HepG2 (cell line): Measurements from ENCODE around the gene GLYR1. TPM values are rescaled to one million over a fixed set of nuclear protein-coding genes. Genes with fewer than 3 reads are reported as not detected.

Source experiments
- ATAC-seq: fragments of 200-7000 bp; cut with Tn5 transposase; 3 replicates; pipeline ENCODE4 v1.9.1; 2020; ENCODE audit warnings: mild to moderate bottlenecking, moderate library complexity
- BruUV-seq: library from RNA; stranded (reverse); fragments of 400-500 nt; replicated peaks from 2 replicates; lab custom pipeline; 2021; lab: Mats Ljungman, UMichigan
- CTCF ChIA-PET: fragments of 300-600 bp; formaldehyde crosslinking; extraction: SDS; loops from one replicate; lab custom pipeline; 2021; ENCODE audit warnings: low total read pairs, inconsistent platforms, low intra/inter-chr PET ratio; lab: Yijun Ruan, JAX
- POLR2A ChIA-PET: fragments of 350-600 bp; sonication (Branson Sonifier 250); formaldehyde crosslinking; loops from one replicate; lab custom pipeline; 2020; ENCODE audit warnings: antibody characterized with exemption, inconsistent platforms; lab: Yijun Ruan, JAX
- DNase-seq: peaks from one replicate; pipeline ENCODE4 v3.0.0-alpha.2; 2015; ENCODE audit warnings: low spot score
- FAIRE-seq: peaks from 3 replicates; lab custom pipeline; 2011; peaks lifted over from hg19 to GRCh38; lab: Jason Lieb, UNC
- H2AFZ ChIP-seq: one replicate; pipeline ENCODE4 v1.6.1; 2011; ENCODE audit warnings: low read length, inconsistent platforms
- H3K27ac ChIP-seq: fragments of 300-600 bp; 3 replicates; pipeline ENCODE4 v1.8.0; 2011; ENCODE audit warnings: mixed run types, mild to moderate bottlenecking, mixed read lengths, low read length, inconsistent platforms; ENCODE audit not compliant: insufficient read depth; ENCODE audit errors: extremely low read length
- H3K27me3 ChIP-seq, 2 experiments: fragments of 200-600 bp in 1 of 2; 2 replicates in 1 of 2; 3 replicates in 1 of 2; pipeline versions ENCODE4 v1.6.0 to v1.8.0; 2011; ENCODE audit warnings: low read length in 2 of 2, mild to moderate bottlenecking in 2 of 2, moderate library complexity in 2 of 2, inconsistent platforms in 1 of 2; ENCODE audit not compliant: insufficient read depth in 2 of 2, control insufficient read depth in 1 of 2
- H3K36me3 ChIP-seq, 2 experiments: fragments of 200-600 bp in 1 of 2; replicated peaks in 1 of 2; 2 replicates in 1 of 2; 3 replicates in 1 of 2; pipeline versions ENCODE4 v1.5.1 to v1.8.0; 2011; ENCODE audit warnings: low read length in 2 of 2, inconsistent platforms in 1 of 2; ENCODE audit not compliant: insufficient read depth in 2 of 2, control insufficient read depth in 1 of 2
- H3K4me1 ChIP-seq: 2 replicates; pipeline ENCODE4 v1.5.1; 2012; ENCODE audit warnings: low read length, inconsistent platforms; ENCODE audit not compliant: insufficient read depth
- H3K4me2 ChIP-seq: 2 replicates; pipeline ENCODE4 v1.6.0; 2011; ENCODE audit warnings: low read depth, low read length, inconsistent platforms
- H3K4me3 ChIP-seq, 3 experiments: fragments of 200-600 bp in 1 of 3; sonication (generic), shearing (Covaris generic) in 1 of 3; replicated peaks in 1 of 3; 2 replicates each; pipeline ENCODE4 v1.5.1; 2011 to 2016; ENCODE audit warnings: low read length in 3 of 3, inconsistent platforms in 2 of 3, low read depth in 2 of 3, mild to moderate bottlenecking in 2 of 3, control low read depth in 1 of 3, mixed read lengths in 1 of 3; ENCODE audit not compliant: insufficient read depth in 1 of 3
- H3K79me2 ChIP-seq: one replicate; pipeline ENCODE4 v1.6.1; 2011; ENCODE audit warnings: low read length, inconsistent platforms; ENCODE audit not compliant: insufficient read depth
- H3K9ac ChIP-seq: 2 replicates; pipeline ENCODE4 v1.6.0; 2011; ENCODE audit warnings: mild to moderate bottlenecking, low read depth, low read length, inconsistent platforms; ENCODE audit not compliant: insufficient read depth
- H3K9me3 ChIP-seq: 2 replicates; pipeline ENCODE4 v1.5.1; 2012; ENCODE audit warnings: mild to moderate bottlenecking, low read length
- H4K20me1 ChIP-seq: 2 replicates; pipeline ENCODE4 v1.6.0; 2011; ENCODE audit warnings: inconsistent platforms, mild to moderate bottlenecking, low read length, moderate library complexity; ENCODE audit not compliant: insufficient read depth
- AGO2 ChIP-seq: fragments of 200-400 bp; formaldehyde crosslinking; optimal IDR thresholded peaks from 2 replicates; pipeline ENCODE3; 2017; ENCODE audit warnings: mild to moderate bottlenecking, low read depth, low read length, moderate library complexity
- ARNT2 ChIP-seq: sonication (generic); formaldehyde crosslinking; IDR thresholded peaks from 2 replicates; pipeline ENCODE4 v1.8.0; 2022; ENCODE audit warnings: mild to moderate bottlenecking, low read depth, missing genetic modification reagents, moderate library complexity
- CHD4 ChIP-seq: fragments of 200-600 bp; sonication (generic); IDR thresholded peaks from 2 replicates; pipeline ENCODE4 v1.7.0; 2017; ENCODE audit warnings: mild to moderate bottlenecking, low read length, borderline replicate concordance
- HNRNPH1 ChIP-seq: fragments of 200-400 bp; formaldehyde crosslinking; optimal IDR thresholded peaks from 2 replicates; pipeline ENCODE3; 2017; ENCODE audit warnings: mild to moderate bottlenecking, low read depth, low read length
- HNRNPK ChIP-seq: fragments of 200-400 bp; formaldehyde crosslinking; IDR thresholded peaks from 2 replicates; pipeline ENCODE4 v1.6.1; 2018; ENCODE audit warnings: low read length, low read depth, moderate library complexity, mild to moderate bottlenecking; ENCODE audit not compliant: poor library complexity, severe bottlenecking
- MXD4 ChIP-seq: IDR thresholded peaks from 2 replicates; pipeline ENCODE4 v1.6.1; 2016; ENCODE audit warnings: mild to moderate bottlenecking, missing biosample characterization, missing genetic modification reagents
- POLR2A ChIP-seq, 2 experiments: IDR thresholded peaks; 2 replicates each; pipeline ENCODE4 v1.6.1; 2011; ENCODE audit warnings: low read depth in 2 of 2, low read length in 2 of 2, mild to moderate bottlenecking in 1 of 2, moderate library complexity in 1 of 2; ENCODE audit not compliant: insufficient read depth in 1 of 2
- SP140L ChIP-seq: sonication (generic); formaldehyde crosslinking; IDR thresholded peaks from 2 replicates; pipeline ENCODE4 v1.4.0; 2020; ENCODE audit warnings: missing genetic modification reagents, borderline replicate concordance
- ZNF24 ChIP-seq: fragments of 450-650 bp; IDR thresholded peaks from 2 replicates; pipeline ENCODE4 v1.6.1; 2017; ENCODE audit warnings: antibody characterized with exemption, mild to moderate bottlenecking
- ZNF383 ChIP-seq: sonication (generic); formaldehyde crosslinking; IDR thresholded peaks from 2 replicates; pipeline ENCODE4 v1.4.0; 2020; ENCODE audit warnings: missing genetic modification reagents, mild to moderate bottlenecking, borderline replicate concordance
- WGBS: methylation state at CpG from one replicate; pipeline ENCODE4 v1.1.6; 2017; ENCODE audit warnings: low lambda C conversion rate; 5-methylcytosine and 5-hydroxymethylcytosine counted together
- in situ Hi-C: cut with HindIII; loops from 2 replicates; pipeline ENCODE4 v1.10.0; 2017; ENCODE audit warnings: low pct_unique_long_range_greater_than_20kb; ENCODE audit not compliant: extremely low pct_ligation_motif_present
- intact Hi-C: fragments of 100-400 bp; cut with micrococcal nuclease; formaldehyde crosslinking; loops from one replicate; pipeline ENCODE4 v1.10.0; 2022; ENCODE audit not compliant: unreplicated experiment
- polyA plus RNA-seq, 8 experiments: library from polyadenylated mRNA; depleted of rRNA in 3 of 8; stranded (reverse) in 7 of 8; unstranded in 1 of 8; fragments of >200 nt; fragmentation: Illumina TruSeq in 4 of 8; extraction: Trizol in 4 of 8; gene quantifications; 2 replicates each; pipeline versions ENCODE4 v1.2.1 to v1.2.3, GENCODE V29; 2011 to 2016; ENCODE audit warnings: low read depth in 4 of 8, missing spikeins in 1 of 8, mixed read lengths in 1 of 8; ENCODE audit not compliant: insufficient read depth in 1 of 8
- total RNA-seq, 5 experiments: library from RNA; depleted of rRNA; stranded (reverse); fragments of >200 nt; fragmentation: Illumina TruSeq; extraction: Trizol; gene quantifications; 2 replicates each; pipeline ENCODE4 v1.2.3, GENCODE V29; 2016; ENCODE audit warnings: low read depth in 1 of 5
- TF ChIP-seq, protein P1 (sequence below): sonication (generic); formaldehyde crosslinking; IDR thresholded peaks from 2 replicates; pipeline ENCODE4 v1.5.1; 2020; ENCODE audit warnings: mild to moderate bottlenecking, missing genetic modification reagents, moderate library complexity

GLYR1 gene
- total and polyA plus RNA-seq, 2 of the 13 experiments (the other 11 are each of a cell fraction or from before 2014, with no cell fraction given) = 28.3 to 48.7 TPM

DNA sequence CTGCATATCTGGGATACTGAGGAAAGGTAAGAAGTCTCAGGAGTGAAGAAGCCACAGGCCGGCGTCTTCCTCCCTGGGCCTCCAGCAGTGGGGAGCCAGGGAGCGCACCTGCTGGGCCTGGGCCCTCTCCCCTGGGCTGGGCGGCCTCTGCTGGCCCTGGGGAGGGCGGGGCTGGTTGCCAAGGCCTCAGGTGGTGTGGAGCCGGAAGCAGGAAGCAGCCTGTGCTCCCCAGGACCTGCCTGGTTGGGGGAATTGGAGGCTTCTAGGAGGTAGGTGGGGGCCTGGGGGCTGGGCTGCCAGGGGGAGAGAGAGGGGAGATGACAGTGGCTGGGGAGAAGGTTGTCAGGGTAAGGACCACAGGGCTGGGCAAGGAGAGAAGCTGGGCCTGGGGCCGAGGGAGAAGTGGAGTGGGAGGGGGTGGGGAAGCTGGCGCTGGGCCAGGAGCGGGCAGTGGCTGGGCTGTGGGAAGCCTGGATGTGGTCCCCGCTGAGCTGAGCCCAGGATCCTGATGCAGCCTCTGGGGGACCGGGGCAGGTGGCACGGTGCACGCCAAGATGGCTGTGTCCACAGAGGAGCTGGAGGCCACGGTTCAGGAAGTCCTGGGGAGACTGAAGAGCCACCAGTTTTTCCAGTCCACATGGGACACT, 51.8 kb downstream of the GLYR1 start, which contains the start of gene SMIM22:
Gene SMIM22 (plus strand): TSS at position 189 of the 647 bp plus-strand sequence. CDS start 366 bp downstream, at position 555.
- ChIA-PET POLR2A (interaction anchor here (1.4 kb wide), 1 partner anchor 7 kb away, joined by 3 read pairs; the partner anchor contains the start of gene ROGDI), CTCF (no interaction called here)
- Histone ChIP-seq H3K9me3 (no peaks in the 10 kb centered on the region), H3K4me3 (no peak within 1 kb of the TSS), H2AFZ (no peak within 1 kb of the TSS), H3K4me1 (peaks cover 25% of the 10 kb centered on the region), H3K79me2 (no peaks in the 10 kb centered on the region), H3K9ac (no peak within 1 kb of the TSS), H3K27me3 (no peaks in the 10 kb centered on the region; a peak in 1 of 5 replicates)
- BruUV-seq = no TSS peak
- in situ Hi-C loops = no loop called here
- ATAC-seq (no peak), DNase-seq (no peak), FAIRE-seq (no peak)
- intact Hi-C loops = no loop called here
- TF ChIP-seq HNRNPH1 (no peak), CHD4 (no peak), ARNT2 (CRISPR knock-in tag) (no peak), MXD4 (no peak), HNRNPK (peak; percentile 27), ZNF383 (no peak), ZNF24 (no peak), AGO2 (peak; percentile 3), POLR2A (IDR thresholded peaks at IDR 0.05; ENCODE audit: insufficient read depth in 1 of 2, low read depth in 2 of 2, low read length in 2 of 2) (0 out of 4 replicates have a peak, but pooled peaks of 1 of the 2 experiments have one; percentile 5), SP140L (CRISPR knock-in tag) (no peak)
- TF ChIP-seq, protein P1, sequence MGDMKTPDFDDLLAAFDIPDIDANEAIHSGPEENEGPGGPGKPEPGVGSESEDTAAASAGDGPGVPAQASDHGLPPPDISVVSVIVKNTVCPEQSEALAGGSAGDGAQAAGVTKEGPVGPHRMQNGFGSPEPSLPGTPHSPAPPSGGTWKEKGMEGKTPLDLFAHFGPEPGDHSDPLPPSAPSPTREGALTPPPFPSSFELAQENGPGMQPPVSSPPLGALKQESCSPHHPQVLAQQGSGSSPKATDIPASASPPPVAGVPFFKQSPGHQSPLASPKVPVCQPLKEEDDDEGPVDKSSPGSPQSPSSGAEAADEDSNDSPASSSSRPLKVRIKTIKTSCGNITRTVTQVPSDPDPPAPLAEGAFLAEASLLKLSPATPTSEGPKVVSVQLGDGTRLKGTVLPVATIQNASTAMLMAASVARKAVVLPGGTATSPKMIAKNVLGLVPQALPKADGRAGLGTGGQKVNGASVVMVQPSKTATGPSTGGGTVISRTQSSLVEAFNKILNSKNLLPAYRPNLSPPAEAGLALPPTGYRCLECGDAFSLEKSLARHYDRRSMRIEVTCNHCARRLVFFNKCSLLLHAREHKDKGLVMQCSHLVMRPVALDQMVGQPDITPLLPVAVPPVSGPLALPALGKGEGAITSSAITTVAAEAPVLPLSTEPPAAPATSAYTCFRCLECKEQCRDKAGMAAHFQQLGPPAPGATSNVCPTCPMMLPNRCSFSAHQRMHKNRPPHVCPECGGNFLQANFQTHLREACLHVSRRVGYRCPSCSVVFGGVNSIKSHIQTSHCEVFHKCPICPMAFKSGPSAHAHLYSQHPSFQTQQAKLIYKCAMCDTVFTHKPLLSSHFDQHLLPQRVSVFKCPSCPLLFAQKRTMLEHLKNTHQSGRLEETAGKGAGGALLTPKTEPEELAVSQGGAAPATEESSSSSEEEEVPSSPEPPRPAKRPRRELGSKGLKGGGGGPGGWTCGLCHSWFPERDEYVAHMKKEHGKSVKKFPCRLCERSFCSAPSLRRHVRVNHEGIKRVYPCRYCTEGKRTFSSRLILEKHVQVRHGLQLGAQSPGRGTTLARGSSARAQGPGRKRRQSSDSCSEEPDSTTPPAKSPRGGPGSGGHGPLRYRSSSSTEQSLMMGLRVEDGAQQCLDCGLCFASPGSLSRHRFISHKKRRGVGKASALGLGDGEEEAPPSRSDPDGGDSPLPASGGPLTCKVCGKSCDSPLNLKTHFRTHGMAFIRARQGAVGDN = no peak
- TF ChIP-seq, all 625 proteins: peak for 3
- no peak within 1 kb of the TSS for H3K4me2 ChIP-seq
- H4K20me1 ChIP-seq = no peaks in the 10 kb centered on the region
- no peak within 1 kb of the TSS for H3K27ac ChIP-seq
- WGBS = 96% methylated on average over 12 of the region's 14 CpGs
- peaks cover 0 to 8% of the 10 kb centered on the region in 2 experiments; a peak in 2 of 5 replicates for H3K36me3 ChIP-seq
